ENCODE data around the gene POLR3GL. TPM values are rescaled to one million over a fixed set of nuclear protein-coding genes. Genes with fewer than 3 reads are reported as not detected.

Gene POLR3GL
- total and polyA plus RNA-seq, 2 experiments from 2014 or later: 3.1 to 9.5 TPM

GRCh38 chr1:145990249-145990855, 25.9 kb downstream of the POLR3GL start:
- no peak overlapping the region; the same call in 1 of the 2 replicates for H3K27ac ChIP-seq (ENCODE audit: low read depth)

More at GRCh38 chr1:145990249-145990855, 25.9 kb downstream of the POLR3GL start:
- Mint-ChIP-seq H3K9me3 (no peaks in the 10 kb centered on the region), H3K4me3 (no peak overlapping the region; the same call in 2 of the 3 replicates), H3K27ac (no peak overlapping the region), H3K27me3 (ENCODE audit: insufficient read depth, low read depth, poor library complexity) (peaks cover 2% of the 10 kb centered on the region), H3K4me1 (peaks cover 39% of the 10 kb centered on the region), H3K36me3 (ENCODE audit: low read depth) (peaks cover 37% of the 10 kb centered on the region)
- peak; percentile 31 for DNase-seq (ENCODE audit: low spot score)
- ATAC-seq: no peak; the same call in 1 of the 3 replicates
- Histone ChIP-seq H3K4me1 (ENCODE audit: insufficient read depth) (peaks cover 14% of the 10 kb centered on the region), H3F3A (replicated peaks; ENCODE audit: low read depth) (no peaks in the 10 kb centered on the region; the same call in 1 of the 2 replicates), H2AFZ (no peak overlapping the region), H3K36me3 (ENCODE audit: insufficient read depth) (no peaks in the 10 kb centered on the region; the same call in 1 of the 2 replicates), H4K20me1 (replicated peaks; ENCODE audit: insufficient read depth) (no peaks in the 10 kb centered on the region), H3K9me2 (ENCODE audit: insufficient read depth) (no peaks in the 10 kb centered on the region), H3K4me3 (no peak overlapping the region), H3K79me2 (replicated peaks; ENCODE audit: insufficient read depth) (peaks cover 9% of the 10 kb centered on the region), H3K27me3 (ENCODE audit: insufficient read depth) (no peaks in the 10 kb centered on the region), H3K4me2 (no peak overlapping the region)
- no peak for TF ChIP-seq EZH2phosphoT487 (IDR thresholded peaks at IDR 0.05; ENCODE audit: unreplicated experiment)
- TF ChIP-seq ETS1 (IDR thresholded peaks at IDR 0.05): no peak
- no peak for TF ChIP-seq CREB1 (CRISPR knock-in tag; IDR thresholded peaks at IDR 0.05; ENCODE audit: low read depth)
- no peak for TF ChIP-seq NANOG (IDR thresholded peaks at IDR 0.05; ENCODE audit: borderline replicate concordance)
- no peak for TF ChIP-seq ZNF114 (CRISPR knock-in tag; IDR thresholded peaks at IDR 0.05)
- no peak for TF ChIP-seq POLR2AphosphoS5 (IDR thresholded peaks at IDR 0.05; ENCODE audit: low read depth)
- no peak for TF ChIP-seq EZH2 (IDR thresholded peaks at IDR 0.05; ENCODE audit: low read depth, unreplicated experiment)
- TF ChIP-seq REST (IDR thresholded peaks at IDR 0.05; ENCODE audit: unreplicated experiment): no peak
- TF ChIP-seq ZNF462 (CRISPR knock-in tag; IDR thresholded peaks at IDR 0.05): no peak
- no peak for TF ChIP-seq STAT1 (IDR thresholded peaks at IDR 0.05; ENCODE audit: unreplicated experiment)
- no peak for TF ChIP-seq JUNB (IDR thresholded peaks at IDR 0.05; ENCODE audit: unreplicated experiment)
- TF ChIP-seq ZNF331 (CRISPR knock-in tag; IDR thresholded peaks at IDR 0.05; ENCODE audit: low read depth): no peak
- no peak for TF ChIP-seq CTCF (conservative IDR thresholded peaks at IDR 0.05; ENCODE audit: low read depth in 2 of 2)
